DMS114 treated with DMSO at 0.1 percent for 48 hours (cell line): ENCODE measurements around the gene IDUA.

Experiments used
- DNase-seq: peaks from one replicate; lab custom pipeline; 2025; ENCODE audit not compliant: unreplicated experiment; lab: John Stamatoyannopoulos, UW

The IDUA gene

DNA sequence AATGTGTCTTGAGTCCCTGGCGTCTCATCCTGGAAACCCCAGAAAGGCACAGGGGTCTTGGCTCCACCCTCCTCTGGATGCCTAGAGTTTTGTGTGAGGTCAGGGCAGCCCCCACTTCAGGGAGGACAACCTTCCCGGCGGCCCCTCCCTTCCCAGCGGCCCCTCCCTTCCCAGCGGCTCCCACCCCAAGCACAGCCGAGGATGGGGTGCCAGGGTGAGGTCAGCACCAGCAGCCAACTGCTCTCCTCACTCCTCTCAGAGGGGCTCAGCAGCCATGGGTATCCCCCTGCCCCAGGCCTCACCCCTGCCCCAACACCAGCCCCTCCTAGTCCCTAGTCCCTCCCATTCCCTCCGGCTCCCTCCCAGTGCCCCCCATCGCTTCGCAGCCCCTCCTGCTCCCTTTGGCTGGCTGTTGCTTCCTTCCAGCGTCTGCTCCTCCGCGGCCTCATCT, 30.9 kb upstream of the IDUA start:
- DNase-seq: no peak

DNA sequence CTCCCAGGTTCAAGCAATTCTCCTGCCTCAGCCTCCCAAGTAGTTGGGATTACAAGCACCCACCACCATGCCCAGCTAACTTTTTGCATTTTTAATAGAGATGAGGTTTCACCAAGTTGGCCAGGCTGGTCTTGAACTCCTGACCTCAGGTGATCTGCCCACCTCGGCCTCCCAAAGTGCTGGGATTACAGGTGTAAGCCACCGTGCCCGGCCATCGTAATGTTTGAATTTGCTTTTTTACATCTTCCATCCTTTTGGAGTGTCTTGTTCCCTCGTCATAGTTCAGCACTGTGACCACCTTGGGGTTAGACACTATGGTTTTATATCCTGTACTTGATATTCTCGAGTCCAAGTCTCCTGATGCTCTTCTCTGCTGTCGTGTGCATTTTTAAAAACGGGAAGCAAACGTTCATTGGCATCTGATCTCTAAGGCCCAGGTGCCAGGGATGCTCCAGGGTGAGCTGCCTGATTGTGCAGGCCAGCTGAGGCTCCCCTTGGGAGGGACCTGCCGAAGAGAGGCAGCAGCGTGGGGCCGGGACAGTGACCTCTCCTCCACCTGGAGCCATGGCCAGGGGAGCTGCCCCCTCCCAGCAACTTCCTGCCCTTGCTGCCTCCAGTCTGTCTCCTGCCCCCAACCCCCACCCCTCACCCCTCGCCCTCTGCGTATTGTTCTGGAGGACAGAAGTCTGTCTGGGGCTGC, 30.2 kb upstream of the IDUA start:
- no peak for DNase-seq

DNA sequence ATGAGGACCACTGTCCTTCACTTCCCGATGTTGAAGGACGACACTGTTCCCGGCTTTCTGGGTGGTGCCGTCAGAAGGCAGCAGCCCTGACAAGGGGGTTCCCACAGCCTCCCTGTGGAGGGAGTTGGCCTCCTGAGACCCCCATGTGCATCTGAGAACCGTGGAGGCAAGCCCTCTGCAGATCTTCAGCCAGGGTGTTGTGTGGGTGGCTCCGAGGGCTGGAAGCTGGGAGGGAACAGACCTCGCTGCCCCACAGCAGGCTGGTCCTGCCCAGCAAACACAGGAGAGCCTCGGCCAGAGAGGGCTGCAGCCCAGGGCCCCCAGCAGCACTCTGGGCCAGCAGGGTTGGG, 29.6 kb upstream of the IDUA start:
- DNase-seq: no peak

DNA sequence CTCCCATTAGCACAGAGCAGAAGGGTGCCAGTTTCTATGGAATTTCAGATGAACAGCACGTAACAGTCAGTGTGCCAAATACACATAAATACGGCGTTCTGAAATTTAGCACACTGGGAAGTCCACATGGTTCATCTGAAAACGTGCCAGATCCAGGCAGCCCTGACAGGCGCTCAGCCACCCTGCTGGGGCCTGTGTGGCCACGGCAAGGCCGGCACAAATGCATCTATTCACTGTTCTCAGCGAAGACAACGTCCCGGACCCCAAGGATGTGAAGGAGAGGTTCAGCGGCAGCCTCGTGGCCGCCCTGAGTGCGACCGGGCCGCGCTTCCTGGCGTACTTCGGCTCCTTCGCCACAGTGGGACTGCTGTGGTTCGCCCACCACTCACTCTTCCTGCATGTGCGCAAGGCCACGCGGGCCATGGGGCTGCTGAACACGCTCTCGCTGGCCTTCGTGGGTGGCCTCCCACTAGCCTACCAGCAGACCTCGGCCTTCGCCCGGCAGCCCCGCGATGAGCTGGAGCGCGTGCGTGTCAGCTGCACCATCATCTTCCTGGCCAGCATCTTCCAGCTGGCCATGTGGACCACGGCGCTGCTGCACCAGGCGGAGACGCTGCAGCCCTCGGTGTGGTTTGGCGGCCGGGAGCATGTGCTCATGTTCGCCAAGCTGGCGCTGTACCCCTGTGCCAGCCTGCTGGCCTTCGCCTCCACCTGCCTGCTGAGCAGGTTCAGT, 29.1 kb upstream of the IDUA start:
- DNase-seq: no peak

DNA sequence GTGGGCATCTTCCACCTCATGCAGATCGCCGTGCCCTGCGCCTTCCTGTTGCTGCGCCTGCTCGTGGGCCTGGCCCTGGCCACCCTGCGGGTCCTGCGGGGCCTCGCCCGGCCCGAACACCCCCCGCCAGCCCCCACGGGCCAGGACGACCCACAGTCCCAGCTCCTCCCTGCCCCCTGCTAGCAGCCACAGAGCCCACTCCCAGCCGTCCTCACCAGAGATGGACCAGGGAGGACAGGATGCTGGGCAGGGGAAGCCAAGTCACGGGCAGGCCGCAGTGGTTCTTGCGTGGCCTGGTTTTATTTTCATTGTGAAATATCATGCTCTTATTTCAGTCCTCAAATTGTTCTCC, 28.6 kb upstream of the IDUA start:
- DNase-seq: no peak

DNA sequence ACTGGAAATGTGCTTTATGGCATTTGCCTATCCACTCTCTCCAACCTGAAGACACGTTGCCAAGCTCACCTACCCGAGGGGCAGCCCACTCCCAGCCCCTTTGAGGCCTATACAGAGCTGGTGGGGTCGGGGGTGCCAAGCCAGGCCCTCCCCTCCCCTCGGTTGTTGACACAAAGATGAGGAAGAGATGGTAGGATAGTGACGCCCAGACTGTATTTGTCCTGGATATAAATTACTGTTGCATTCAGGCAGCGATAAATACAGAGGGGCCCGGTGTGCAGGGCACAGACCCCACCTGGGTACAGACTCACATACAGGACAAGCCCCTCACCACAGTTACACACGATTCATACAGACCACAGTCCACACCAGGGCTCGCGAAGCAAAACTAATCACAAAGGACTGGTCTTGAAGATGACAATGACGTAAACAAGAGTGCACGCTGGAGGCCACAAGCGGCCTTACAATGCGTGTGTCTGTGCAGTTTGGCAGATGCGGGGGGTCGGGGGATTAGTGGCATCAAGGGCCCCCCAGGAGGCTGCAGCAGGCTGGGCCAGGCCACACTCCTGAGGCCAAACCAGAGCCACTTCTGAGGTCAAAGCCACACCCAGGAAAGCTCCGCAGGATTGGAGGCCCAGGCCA, 28.0 kb upstream of the IDUA start:
- no peak for DNase-seq

DNA sequence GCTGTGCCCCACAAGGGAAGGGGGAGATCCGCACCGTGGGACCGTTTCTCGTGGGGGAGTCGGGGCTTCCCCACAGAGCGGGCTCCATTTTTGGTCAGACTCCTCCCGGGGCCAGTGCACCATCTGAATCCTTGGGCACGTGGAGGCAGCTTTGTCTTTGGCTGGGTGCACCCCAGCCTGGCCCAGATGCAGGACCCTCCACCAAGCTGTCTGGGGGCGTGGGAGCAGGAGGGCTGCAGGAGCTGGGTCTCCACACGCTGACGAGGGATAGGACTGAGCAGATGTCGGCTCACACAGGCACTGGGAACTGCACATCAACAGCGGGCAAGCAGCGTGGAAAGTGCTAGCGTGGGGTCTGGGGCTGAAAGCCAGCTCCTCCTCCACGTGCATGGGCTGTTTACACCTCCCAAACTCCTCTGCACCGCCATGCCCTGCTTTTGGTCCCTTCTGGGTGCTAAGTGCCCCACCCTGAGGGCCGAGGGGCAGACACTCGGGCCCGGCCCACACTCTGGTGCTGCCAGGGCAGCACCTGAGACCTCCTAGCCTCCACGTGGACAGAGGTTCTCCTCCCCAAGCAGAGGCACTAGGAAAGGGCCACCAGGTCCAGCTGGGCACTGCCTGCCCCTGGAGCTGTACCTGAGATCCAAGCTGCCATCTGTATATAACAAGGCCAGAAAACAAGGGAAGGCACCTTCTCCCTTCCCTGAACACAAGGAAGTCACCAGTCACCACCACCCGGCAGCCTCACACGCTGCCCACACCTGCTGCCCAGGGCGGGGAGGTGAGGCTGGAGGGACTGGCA, 27.3 kb upstream of the IDUA start:
- no peak for DNase-seq

DNA sequence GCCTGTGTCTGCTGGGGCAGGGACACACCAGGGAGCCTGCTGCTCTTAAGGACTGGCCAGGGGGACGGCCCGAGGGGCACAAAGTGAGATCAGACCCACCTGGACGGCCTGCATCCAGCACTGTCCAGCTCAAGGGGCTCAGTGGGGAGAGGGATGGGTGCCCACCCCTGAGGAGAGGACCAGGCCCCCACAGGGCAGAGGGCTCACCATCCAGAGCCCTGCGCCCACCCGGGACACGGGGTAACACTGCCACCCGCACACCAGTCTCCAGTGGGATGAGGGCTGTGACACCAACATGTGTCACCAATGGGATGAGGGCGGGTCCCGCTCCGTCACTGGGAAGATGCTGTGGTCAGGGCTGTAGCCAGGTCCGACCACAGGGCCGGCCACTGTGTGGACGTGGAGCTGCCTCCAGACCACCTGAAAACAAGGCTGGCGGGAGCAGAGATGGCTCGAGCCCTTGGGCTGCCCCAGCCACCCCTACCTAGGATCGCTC, 26.7 kb upstream of the IDUA start:
- no peak for DNase-seq

DNA sequence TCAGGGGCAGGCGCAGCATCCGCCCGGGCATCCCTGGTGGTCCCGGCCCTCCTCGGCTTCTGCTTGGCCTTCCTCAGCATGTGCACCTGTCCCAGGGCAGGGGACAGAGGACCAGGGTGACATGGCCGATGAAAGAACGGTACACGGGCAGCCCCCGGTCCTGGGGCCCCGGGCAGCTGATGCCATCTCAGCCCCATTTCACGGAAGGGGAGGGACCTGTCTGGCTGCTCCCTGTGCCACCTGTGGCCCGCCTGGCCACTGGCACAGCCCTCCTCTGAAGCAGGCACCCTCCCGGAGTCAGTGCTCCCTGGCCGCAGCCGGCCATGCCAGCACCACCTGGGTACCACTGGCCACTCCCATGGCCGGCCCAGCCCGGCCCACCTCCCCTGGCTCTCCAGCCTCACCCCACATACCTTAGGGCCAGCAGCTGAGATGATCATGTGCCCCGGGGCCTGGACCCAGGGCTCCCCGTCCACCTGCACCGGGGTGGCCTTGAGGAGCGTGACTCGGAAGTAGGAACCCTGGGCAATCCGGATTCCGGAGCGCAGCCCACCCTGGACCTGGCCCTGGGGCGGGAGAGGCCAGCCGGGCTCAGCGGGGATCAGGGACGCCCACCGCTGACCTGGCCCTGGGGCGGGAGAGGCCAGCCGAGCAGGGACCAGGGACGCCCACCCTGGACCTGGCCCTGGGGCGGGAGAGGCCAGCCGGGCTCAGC, 26.1 kb upstream of the IDUA start:
- DNase-seq: no peak

DNA sequence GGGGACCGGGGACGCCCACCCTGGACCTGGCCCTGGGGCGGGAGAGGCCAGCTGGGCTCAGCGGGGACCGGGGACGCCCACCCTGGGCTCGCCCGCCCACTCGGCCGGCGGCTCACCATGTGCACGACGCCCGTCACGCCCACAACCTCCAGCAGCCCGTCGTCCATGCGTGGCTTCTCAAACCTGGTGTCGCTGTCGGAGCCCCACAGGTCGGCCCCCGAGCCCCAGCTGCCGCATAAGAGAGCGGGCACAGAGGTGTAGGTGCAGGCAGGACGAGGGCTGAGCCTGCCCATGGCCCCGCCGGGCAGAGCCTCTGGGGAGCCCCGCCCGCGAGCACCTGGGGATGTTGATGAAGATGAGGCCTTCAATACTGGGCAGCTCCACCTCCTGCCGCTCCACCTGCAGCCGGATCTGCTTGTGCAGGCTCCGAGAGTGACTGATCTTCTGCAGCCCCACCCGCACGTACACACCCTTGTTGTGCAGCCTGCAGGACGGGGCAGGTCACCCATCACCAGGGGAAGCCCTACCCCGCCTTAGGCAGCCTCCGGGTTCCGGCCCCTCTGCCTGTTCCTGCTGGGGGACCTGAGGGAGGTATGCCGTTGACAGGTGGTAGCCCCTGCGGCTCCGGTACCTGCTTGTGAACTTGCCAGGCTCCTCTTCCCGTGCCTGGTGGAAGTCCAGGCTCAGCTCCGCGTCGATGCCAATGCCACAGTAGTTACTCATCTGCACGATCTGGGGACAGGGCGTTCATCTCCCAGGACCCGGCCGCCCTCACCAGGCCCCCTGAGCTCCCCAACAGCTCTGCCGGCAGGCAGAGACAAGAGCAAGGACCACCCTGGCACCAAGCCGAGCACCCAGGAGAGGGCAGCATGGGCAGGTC, 25.3 kb upstream of the IDUA start:
- no peak for DNase-seq

DNA sequence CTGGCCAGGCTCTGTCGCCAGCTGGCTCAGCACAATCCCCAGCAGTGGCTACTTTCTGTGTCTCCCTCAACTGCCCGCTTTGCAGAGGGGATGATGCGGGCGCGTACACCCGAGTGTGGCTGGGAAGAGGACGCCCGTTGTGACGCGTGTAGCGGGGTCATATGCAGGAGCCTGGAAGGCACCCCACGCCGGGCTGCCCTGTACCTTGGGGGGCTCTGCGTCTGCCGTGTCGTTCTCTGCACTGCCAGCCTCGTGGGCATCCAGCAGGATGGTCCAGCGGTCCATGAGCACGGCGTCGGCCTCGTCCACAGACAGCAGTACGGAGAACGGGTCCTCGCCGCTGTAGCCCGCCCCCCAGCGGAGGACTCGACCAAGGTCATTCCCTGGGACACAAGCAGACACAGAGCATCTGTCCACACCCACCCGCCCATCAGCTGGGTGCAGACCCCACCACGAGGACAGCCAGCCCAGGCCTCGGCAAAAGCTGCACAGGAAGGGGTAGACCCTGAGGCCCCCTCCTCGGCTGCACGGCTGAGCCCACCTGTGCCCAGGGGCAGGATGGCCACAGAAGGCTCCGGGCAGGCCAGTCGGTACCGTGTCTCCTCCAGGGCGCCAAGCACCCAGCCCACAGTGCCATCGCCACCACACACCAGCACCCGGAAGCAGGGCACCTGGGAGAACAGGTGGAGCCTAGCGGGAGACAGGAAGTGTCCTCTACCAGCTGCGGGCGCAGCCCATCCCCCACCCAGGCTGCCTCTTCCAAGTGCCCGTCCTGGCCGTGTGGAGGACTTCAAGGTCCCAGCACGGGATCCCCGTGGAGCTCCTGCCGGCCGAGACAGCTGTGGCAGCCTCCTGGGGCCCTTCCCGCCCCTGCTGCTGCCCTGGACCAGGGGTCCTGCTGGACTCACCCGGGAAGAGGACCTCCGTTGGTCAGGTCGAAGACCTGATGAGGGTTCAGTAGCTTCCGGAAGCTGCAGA, 24.3 kb upstream of the IDUA start:
- DNase-seq: no peak

DNA sequence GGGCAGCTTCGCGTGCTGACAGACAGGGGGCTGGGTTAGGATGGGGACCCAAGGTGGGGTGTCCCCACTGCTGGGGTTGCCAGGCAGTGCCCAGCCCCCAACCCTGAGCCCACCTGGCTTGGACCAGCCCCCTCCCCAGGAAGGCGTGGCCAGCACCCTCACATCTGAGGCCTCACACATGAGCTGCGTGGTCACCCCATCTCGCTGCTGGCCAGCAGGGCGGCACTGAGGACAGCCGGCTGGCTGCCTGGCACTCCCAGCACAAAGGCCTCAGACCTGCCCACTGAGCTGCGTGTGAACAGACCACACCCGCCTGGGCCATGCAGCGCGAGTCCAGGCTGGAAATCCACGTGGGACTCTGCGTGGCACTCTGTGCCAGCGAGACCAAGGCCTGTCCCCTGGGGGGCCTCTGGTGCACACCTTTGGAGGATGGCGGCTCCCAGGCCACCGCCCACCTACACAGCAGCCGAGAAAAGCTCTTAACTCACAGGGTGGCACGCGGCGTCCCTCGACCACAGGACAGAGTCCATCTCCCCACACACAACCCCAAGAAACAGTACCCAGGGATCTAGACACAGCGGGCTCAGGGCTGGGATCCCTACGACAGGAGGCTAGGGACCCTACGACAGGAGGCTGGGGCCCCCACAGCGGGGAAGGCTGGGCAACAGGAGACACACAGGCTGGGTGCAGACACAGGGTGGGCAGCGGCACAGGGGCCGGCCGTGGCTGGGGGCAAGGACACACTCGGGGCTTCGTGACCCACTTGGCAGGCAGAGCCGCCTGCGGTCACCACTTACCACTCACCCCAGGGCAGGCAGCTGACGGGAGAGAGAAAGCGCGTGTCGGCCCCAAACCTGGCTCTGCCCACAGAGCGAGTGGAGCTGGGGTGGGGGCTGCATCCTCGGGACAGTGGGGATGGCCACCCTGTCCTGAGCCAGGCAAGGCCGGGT, 23.3 kb upstream of the IDUA start:
- no peak for DNase-seq

DNA sequence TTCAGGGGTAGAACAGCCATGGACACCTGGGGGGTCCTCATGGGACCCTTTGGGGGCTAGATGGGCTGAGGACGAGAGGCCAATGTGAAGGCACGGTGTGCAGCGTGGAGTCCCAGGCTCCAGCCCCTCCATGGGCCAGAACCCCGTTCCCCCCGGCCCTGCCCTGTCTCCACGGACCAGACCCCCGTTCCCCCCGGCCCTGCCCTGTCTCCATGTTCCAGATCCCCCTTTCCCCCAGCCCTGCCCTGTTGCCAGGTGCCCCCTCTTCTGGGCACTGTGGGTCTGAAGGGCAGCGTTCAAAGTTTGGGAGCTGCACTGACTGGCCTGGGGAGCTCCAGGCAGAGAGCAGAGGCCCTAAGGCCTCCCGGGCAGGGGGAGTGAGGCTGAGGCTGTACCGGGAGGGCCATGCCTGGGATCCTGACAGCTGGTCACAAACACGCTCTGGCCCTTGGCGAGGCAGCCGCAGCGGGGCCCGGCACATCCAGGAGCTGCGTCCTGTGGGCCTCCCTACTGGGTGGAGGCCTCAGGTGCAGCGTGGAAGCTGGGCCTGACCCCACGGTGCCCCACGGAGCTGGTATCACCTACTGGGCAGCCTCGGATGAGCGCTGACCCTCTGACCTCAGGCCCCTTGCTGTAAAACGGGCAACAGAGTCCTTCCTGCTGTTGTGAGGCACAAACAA, 22.4 kb upstream of the IDUA start:
- DNase-seq: no peak

DNA sequence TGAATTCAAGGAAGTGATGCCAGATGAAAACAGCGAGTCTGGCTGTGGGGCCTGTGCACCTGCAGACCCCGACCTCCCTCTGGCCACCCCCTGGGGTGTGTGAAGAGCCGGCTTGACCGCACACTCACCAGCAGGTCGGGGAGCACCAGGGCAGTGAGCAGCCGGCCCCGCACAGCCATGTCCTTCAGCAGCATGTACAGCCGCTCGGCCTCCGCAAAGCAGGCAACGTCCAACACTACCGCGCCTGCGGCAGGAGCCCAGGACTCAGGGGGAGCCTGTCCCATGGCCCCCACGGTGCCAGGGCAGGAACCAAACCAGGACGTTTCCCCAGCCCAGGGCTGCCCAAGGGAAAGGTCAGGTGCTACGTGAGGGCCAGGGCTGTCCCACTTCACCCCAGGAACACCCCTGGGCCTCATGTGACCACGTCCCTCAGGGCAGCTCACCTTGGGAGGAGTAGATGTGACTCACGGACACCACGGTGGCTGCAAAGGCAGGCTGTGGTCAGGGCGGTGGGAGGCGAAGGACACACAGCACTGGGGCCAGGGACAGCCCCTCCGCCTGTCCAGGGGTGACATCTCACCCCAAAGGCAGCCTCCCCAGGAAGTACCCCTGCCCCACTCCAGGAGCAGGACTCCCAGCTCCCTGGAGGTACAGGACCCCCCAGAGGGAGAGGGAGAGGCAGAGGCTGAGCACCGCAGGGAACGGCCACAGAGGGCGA, 21.6 kb upstream of the IDUA start:
- DNase-seq: no peak

DNA sequence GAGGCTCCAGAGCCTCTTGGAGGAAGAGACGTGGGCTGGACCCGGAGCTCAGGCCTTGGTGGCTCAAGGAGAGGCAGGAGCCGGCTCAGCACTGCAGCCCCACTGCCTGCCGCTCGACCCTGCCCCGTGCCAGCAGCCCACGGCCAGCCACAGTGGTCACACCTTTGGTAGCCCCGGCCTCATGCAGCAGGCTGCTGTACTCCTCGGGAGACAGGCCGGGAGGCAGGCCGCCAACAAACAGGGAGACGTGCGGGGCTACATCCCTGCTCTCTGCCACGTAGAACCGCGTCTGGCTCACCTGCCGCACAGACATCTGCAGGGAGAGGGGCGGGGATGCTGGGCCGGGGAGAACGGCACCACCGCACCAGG, 21.1 kb upstream of the IDUA start:
- DNase-seq: no peak
